ACC112 (cell line): ENCODE measurements around the gene TRIM24.

ENCODE experiments used
- H2AFZ ChIP-seq: fragments of 200-600 bp; sonication (generic); one replicate; pipeline ENCODE4 v1.6.0; 2017; ENCODE audit warnings: antibody characterized with exemption, low read length; ENCODE audit not compliant: unreplicated experiment
- H3K27ac ChIP-seq: fragments of 200-600 bp; sonication (generic); 2 replicates; pipeline ENCODE4 v1.5.1; 2014; ENCODE audit warnings: low read depth, mild to moderate bottlenecking, antibody characterized with exemption, low read length, moderate library complexity
- H3K27me3 ChIP-seq: fragments of 200-600 bp; sonication (generic); 2 replicates; pipeline ENCODE4 v1.6.1; 2014; ENCODE audit warnings: mild to moderate bottlenecking, antibody characterized with exemption, low read length, moderate library complexity, mixed read lengths; ENCODE audit not compliant: insufficient read depth
- H3K36me3 ChIP-seq: fragments of 200-600 bp; sonication (generic); 2 replicates; pipeline ENCODE4 v1.6.1; 2016; ENCODE audit warnings: mild to moderate bottlenecking, antibody characterized with exemption, low read length, moderate library complexity, mixed read lengths; ENCODE audit not compliant: insufficient read depth
- H3K4me1 ChIP-seq: fragments of 200-600 bp; sonication (generic); one replicate; pipeline ENCODE4 v1.6.1; 2016; ENCODE audit warnings: low read length, mixed read lengths; ENCODE audit not compliant: insufficient read depth, unreplicated experiment, control insufficient read depth
- H3K4me3 ChIP-seq: fragments of 200-600 bp; sonication (generic); 2 replicates; pipeline ENCODE4 v1.5.1; 2014; ENCODE audit warnings: mild to moderate bottlenecking, low read depth, low read length
- H3K79me2 ChIP-seq: fragments of 200-600 bp; sonication (generic); one replicate; pipeline ENCODE4 v1.6.0; 2016; ENCODE audit warnings: low read length; ENCODE audit not compliant: control insufficient read depth, unreplicated experiment, insufficient read depth

Gene TRIM24

DNA sequence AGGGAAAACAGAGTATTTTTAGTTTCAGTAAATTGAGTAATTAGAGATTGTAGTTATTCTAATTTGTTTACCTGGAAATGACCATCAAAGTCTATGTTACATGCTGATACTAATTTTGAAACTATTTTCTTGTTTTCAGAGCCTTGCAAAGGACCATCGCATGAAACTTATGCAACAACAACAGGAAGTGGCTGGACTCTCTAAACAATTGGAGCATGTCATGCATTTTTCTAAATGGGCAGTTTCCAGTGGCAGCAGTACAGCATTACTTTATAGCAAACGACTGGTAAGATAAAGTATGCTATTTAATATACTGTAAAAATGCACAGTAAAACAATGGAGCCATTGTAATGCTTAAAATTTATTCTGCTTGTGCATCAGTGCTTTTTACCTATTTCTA lies 78.5 kb downstream of the TRIM24 start:
- H3K36me3 ChIP-seq = no peaks in the 10 kb centered on the region

DNA sequence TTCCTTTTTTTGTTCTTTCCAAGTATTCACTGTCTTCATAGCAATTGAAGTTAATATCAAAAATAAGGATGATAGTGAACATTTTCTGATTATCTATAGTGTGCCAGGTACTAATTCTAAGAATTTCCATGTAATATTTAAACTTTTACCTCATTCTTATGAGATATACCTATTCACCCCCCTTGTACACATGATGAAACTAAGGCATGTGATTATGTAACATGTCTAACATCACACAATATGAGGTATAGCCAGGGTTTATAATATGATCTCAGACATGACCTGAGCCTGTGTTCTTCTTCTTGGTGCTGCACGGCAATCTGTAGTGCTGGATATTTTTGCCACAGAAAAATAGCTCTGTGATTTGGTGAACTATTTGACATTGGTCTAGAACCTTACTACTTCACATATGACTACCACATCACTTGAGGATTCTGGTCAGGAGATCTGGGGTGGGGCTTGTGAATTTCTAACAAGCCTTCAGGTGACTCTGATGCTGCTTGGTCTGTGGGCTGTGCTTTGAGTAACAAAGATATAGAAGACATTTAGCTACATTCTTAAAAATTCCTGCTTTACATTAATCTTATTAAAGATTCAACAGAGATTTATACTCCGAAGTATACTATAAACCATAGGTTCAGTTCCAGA lies 79.1 kb downstream of the TRIM24 start:
- no peak overlapping the region for H2AFZ ChIP-seq
- H3K4me1 ChIP-seq = no peaks in the 10 kb centered on the region
- H3K36me3 ChIP-seq = no peaks in the 10 kb centered on the region
- no peaks in the 10 kb centered on the region for H3K79me2 ChIP-seq
- no peak overlapping the region for H3K4me3 ChIP-seq
- no peaks in the 10 kb centered on the region for H3K27me3 ChIP-seq
- H3K27ac ChIP-seq = no peak overlapping the region

More for the DNA sequence above, 78.5 kb downstream of the TRIM24 start:
- Histone ChIP-seq H3K27ac (no peak overlapping the region), H3K79me2 (no peaks in the 10 kb centered on the region), H2AFZ (no peak overlapping the region), H3K4me1 (no peaks in the 10 kb centered on the region), H3K4me3 (no peak overlapping the region), H3K27me3 (no peaks in the 10 kb centered on the region)

DNA sequence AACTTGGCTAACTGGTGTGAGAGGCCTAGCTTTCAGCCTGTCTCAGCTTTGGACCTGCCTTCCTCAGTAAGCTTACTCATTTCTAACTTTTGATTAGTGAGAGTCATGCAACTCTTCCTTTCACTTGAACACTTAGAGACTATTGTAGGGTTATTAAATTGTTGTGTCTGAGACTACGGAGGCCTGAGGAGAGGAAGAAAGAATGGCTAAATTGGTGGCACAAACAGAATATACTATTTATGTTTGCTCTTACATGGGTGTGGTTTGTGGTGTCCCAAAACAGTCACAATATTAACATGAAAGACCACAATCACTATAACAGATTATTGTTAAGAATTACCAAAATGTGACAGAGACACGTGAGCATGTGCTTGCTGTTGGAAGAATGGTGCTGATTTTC lies 82.1 kb downstream of the TRIM24 start:
- H3K36me3 ChIP-seq = no peaks in the 10 kb centered on the region
- no peaks in the 10 kb centered on the region for H3K27me3 ChIP-seq
- H3K79me2 ChIP-seq = no peaks in the 10 kb centered on the region
- H2AFZ ChIP-seq = no peak overlapping the region
- H3K4me3 ChIP-seq = no peak overlapping the region
- no peaks in the 10 kb centered on the region for H3K4me1 ChIP-seq
- no peak overlapping the region for H3K27ac ChIP-seq

DNA sequence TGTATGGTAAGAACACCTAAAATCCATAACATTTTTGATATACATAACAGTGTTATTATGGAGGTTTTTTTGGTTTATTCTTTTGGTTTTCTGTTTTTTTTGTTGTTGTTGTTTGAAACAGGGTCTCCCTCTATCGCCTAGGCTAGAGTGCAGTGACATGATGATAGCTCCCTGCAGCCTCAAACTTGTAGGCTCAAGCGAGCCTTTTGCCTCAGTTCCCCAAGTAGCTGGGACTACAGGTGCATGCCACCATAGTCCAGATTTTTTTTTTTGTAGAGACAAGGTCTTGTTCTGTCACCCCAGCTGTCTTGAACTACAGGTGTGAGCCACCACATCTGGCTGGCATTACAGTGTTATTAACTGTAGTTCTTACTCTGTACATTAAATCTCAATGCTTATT lies 83.7 kb downstream of the TRIM24 start:
- no peak overlapping the region for H2AFZ ChIP-seq
- no peak overlapping the region for H3K4me3 ChIP-seq

DNA sequence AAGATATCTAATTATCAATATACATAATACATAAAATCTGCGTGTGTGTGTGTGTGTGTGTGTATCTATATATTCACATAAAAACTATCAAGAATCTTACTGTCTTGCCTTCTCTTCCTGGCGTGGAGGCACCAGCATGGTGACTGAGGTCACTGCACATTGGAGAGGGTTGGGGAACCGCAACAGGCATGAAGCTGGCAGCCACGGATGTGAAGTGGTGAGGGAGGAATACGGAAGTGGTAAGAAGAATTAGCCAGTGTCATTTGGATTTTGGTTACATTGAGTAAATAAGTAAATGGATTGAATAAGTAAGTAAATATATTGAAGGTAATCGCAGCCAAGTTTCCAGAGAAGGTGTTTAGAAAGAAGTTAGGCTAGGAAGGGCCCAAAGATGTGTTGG lies 85.1 kb downstream of the TRIM24 start:
- Histone ChIP-seq H3K79me2 (no peaks in the 10 kb centered on the region), H3K4me1 (no peaks in the 10 kb centered on the region), H2AFZ (no peak overlapping the region), H3K27me3 (no peaks in the 10 kb centered on the region), H3K36me3 (no peaks in the 10 kb centered on the region), H3K27ac (no peak overlapping the region), H3K4me3 (no peak overlapping the region)

More for the DNA sequence above, 83.7 kb downstream of the TRIM24 start:
- H3K4me1 ChIP-seq = no peaks in the 10 kb centered on the region
- no peaks in the 10 kb centered on the region for H3K27me3 ChIP-seq
- no peak overlapping the region for H3K27ac ChIP-seq
- no peaks in the 10 kb centered on the region for H3K79me2 ChIP-seq
- H3K36me3 ChIP-seq = no peaks in the 10 kb centered on the region

DNA sequence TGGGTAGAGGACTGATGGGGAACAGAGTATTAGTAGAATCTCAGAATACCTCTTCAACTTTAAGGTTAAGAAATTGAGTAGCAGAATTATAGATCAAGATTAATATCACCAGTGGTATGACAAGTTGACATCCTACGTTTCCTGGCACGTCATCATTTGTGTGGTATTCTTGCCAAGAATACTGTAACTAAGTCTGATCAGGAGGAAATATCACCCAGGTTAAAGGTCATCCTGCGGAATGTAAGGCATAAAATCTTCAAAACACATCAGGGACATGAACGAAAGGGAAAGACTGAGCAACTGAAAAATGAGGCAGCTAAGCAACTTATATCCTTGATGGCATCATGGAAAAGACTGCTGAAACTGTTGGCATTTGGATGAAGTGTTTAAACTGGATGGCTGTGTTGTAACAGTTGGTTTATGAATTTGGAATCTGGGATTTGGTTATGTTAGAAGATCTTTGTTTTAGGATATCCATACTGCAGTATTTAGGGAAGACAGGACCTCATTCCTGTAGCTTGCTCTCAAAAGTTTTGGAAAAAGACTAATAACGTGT lies 86.1 kb downstream of the TRIM24 start:
- no peak overlapping the region for H2AFZ ChIP-seq
- H3K36me3 ChIP-seq = peaks cover 4% of the 10 kb centered on the region; the same call in 1 of the 2 replicates
- H3K79me2 ChIP-seq = no peaks in the 10 kb centered on the region
- H3K4me3 ChIP-seq = no peak overlapping the region
- no peaks in the 10 kb centered on the region for H3K4me1 ChIP-seq
- no peak overlapping the region for H3K27ac ChIP-seq
- H3K27me3 ChIP-seq = no peaks in the 10 kb centered on the region

DNA sequence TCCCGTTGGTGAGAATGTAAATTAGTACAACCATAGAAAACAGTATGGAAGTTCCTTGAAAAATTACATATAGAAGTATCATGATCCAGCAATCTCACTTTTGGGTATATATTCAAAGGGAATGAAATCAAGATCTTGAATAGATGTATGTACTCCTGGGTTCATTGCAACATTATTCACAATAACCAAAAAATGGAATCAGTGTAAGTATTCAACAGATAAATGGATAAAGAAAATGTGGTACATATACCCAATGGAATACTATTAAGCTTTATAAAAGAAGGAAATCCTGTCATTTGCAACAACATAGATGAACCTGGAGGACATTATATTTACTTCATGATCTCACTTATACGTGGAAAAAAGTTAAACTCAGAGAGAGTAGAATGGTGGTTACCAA lies 86.8 kb downstream of the TRIM24 start:
- Histone ChIP-seq H2AFZ (no peak overlapping the region), H3K27ac (no peak overlapping the region), H3K79me2 (no peaks in the 10 kb centered on the region), H3K4me3 (no peak overlapping the region), H3K4me1 (no peaks in the 10 kb centered on the region), H3K36me3 (peaks cover 6% of the 10 kb centered on the region; the same call in 1 of the 2 replicates), H3K27me3 (no peaks in the 10 kb centered on the region)

DNA sequence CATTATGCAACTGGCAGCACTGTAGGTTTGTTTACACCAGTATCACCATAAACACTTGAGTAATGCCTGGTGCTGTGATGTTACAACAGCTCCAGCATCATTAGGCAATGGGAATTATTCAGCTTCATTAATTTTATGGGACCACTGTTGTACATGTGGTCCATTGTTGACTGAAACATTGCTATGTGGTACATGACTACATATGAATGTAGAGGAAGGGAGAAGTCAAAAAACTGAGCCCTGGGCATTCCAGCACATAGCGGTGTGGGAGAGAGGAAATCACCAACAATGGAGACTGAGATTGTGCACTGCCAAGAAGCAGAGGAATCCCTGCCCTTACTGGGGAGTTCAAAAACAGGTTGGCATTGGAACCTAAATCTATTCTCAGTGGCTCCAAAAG lies 89.0 kb downstream of the TRIM24 start:
- Histone ChIP-seq H3K4me1 (no peaks in the 10 kb centered on the region), H3K27ac (no peak overlapping the region), H3K27me3 (no peaks in the 10 kb centered on the region), H3K79me2 (no peaks in the 10 kb centered on the region), H2AFZ (no peak overlapping the region), H3K4me3 (no peak overlapping the region), H3K36me3 (peaks cover 16% of the 10 kb centered on the region)

DNA sequence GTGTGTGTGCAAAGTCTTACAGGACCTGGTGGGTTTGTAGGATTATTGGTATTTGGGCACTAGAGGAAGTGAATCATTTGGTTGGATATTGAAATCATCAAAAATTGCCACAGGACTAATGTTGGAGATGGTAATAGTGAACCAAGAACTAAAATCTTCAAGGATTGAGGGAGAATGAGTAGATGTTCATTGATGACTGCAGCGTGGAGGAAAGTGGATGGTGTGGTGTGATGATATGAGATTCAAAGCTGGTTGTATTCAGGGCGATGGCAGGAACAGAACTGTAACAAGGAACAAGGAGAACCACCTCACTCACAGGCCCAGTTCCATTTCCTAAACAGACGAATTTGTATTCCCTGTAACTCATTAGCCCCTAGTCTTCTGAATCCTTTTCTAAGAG lies 90.3 kb downstream of the TRIM24 start:
- Histone ChIP-seq H3K27me3 (no peaks in the 10 kb centered on the region), H3K36me3 (peaks cover 23% of the 10 kb centered on the region), H3K4me3 (no peak overlapping the region), H3K27ac (no peak overlapping the region), H3K4me1 (no peaks in the 10 kb centered on the region), H2AFZ (no peak overlapping the region), H3K79me2 (no peaks in the 10 kb centered on the region)

DNA sequence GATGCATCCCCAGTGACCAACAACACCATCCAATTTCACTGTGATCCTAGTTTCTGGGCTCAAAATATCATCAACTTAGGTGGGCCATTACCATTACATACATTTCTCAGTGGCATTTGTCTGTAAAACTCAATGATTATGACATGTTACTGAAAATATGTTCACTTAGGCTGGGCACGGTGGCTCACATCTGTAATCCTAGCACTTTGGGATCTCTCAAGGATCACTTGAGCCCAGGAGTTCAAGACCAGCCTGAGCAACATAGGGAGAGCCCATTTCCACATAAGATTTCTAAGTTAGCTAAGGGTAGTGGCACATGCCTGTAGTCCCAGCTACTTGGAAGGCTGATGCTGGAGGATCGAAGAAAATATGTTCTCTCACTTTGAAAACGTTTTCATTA lies 91.0 kb downstream of the TRIM24 start:
- no peak overlapping the region for H3K27ac ChIP-seq
- H3K4me1 ChIP-seq = no peaks in the 10 kb centered on the region
- H3K27me3 ChIP-seq = no peaks in the 10 kb centered on the region
- peaks cover 29% of the 10 kb centered on the region for H3K36me3 ChIP-seq
- no peak overlapping the region for H3K4me3 ChIP-seq
- no peaks in the 10 kb centered on the region for H3K79me2 ChIP-seq
- no peak overlapping the region for H2AFZ ChIP-seq

DNA sequence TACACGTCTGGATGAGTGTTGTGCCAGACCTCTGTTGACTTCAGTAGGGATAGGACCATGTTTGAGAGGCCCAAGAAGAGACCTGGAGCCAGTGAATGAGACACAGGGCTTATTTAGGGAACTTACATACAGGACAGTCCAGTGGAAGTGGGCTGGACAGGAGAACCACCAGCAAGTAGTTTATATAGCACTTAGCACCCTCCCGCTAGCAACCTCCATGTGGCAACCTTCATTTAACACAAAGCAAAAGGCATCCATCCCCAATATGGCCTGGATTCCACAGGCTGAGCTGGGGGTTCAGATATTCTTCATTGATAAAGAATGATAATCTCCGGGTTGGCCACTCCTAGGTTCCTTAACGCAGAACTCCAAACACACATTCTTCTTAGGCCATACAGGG lies 93.7 kb downstream of the TRIM24 start:
- no peaks in the 10 kb centered on the region for H3K4me1 ChIP-seq
- H3K27me3 ChIP-seq = no peaks in the 10 kb centered on the region
- H3K36me3 ChIP-seq = peaks cover 56% of the 10 kb centered on the region
- H3K4me3 ChIP-seq = no peak overlapping the region
- H3K27ac ChIP-seq = no peak overlapping the region
- H2AFZ ChIP-seq = no peak overlapping the region
- no peaks in the 10 kb centered on the region for H3K79me2 ChIP-seq
